Neural cell (in vitro differentiated cells): Measurements from ENCODE around the gene NLRP5. TPM values are rescaled to one million over a fixed set of nuclear protein-coding genes. Genes with fewer than 3 reads are reported as not detected.

Experiments
- H2AFZ ChIP-seq: fragments of 200-600, 300-800 bp; sonication (generic), shearing (Covaris generic); 2 replicates; pipeline ENCODE4 v1.6.0; 2014; ENCODE audit warnings: low read depth, mild to moderate bottlenecking, antibody characterized with exemption, low read length, moderate library complexity
- H3F3A ChIP-seq: fragments of 200-600 bp; shearing (Covaris generic); 2 replicates; pipeline ENCODE4 v1.6.1; 2016; ENCODE audit warnings: mild to moderate bottlenecking, moderate library complexity, mixed read lengths, antibody characterized with exemption, low read length; ENCODE audit not compliant: insufficient read depth, poor library complexity, severe bottlenecking
- H3K27ac ChIP-seq: fragments of 200-600, 300-800 bp; sonication (generic), shearing (Covaris generic); 2 replicates; pipeline ENCODE4 v1.5.1; 2014; ENCODE audit warnings: mild to moderate bottlenecking, low read length, moderate library complexity
- H3K27me3 ChIP-seq: fragments of 300-800, 200-600 bp; sonication (generic), shearing (Covaris generic); 2 replicates; pipeline ENCODE4 v1.6.0; 2014; ENCODE audit warnings: mild to moderate bottlenecking, low read depth, low read length, moderate library complexity; ENCODE audit not compliant: insufficient read depth
- H3K36me3 ChIP-seq: fragments of 300-800, 200-600 bp; sonication (generic), shearing (Covaris generic); 2 replicates; pipeline ENCODE4 v1.5.1; 2014; ENCODE audit warnings: mild to moderate bottlenecking, antibody characterized with exemption, low read length, moderate library complexity; ENCODE audit not compliant: insufficient read depth
- H3K4me2 ChIP-seq: fragments of 300-800, 200-600 bp; sonication (generic), shearing (Covaris generic); 2 replicates; pipeline ENCODE4 v1.6.0; 2014; ENCODE audit warnings: mild to moderate bottlenecking, low read length
- H3K4me3 ChIP-seq: fragments of 300-800, 200-600 bp; sonication (generic), shearing (Covaris generic); 2 replicates; pipeline ENCODE4 v1.5.1; 2014; ENCODE audit warnings: mild to moderate bottlenecking, low read length, moderate library complexity
- H3K79me2 ChIP-seq: fragments of 200-600 bp; shearing (Covaris generic); replicated peaks from 2 replicates; pipeline ENCODE4 v1.6.0; 2014; ENCODE audit warnings: mild to moderate bottlenecking, low read length, moderate library complexity; ENCODE audit not compliant: insufficient read depth
- H3K9ac ChIP-seq: fragments of 300-800, 200-600 bp; sonication (generic), shearing (Covaris generic); 2 replicates; pipeline ENCODE4 v1.6.1; 2016; ENCODE audit warnings: mild to moderate bottlenecking, low read length, mixed read lengths
- H3K9me2 ChIP-seq: fragments of 200-600 bp; shearing (Covaris generic); 2 replicates; pipeline ENCODE4 v1.6.1; 2016; ENCODE audit warnings: mild to moderate bottlenecking, low read length, mixed read lengths; ENCODE audit not compliant: insufficient read depth
- H3K9me3 ChIP-seq: fragments of 200-600, 300-800 bp; sonication (generic), shearing (Covaris generic); 2 replicates; pipeline ENCODE4 v1.6.1; 2016; ENCODE audit warnings: mild to moderate bottlenecking, mixed run types, low read length, moderate library complexity, mixed read lengths
- H4K20me1 ChIP-seq: fragments of 200-600 bp; shearing (Covaris generic); 2 replicates; pipeline ENCODE4 v1.6.1; 2016; ENCODE audit warnings: mild to moderate bottlenecking, mixed run types; ENCODE audit not compliant: insufficient read depth
- EP300 ChIP-seq: fragments of 450-650 bp; conservative IDR thresholded peaks from 2 replicates; pipeline ENCODE4 v1.6.1; 2014; ENCODE audit warnings: antibody characterized with exemption, mild to moderate bottlenecking, moderate library complexity; ENCODE audit not compliant: poor library complexity, severe bottlenecking
- EZH2 ChIP-seq: fragments of 200-600, 300-800 bp; shearing (Covaris generic), sonication (generic); IDR thresholded peaks from 2 replicates; pipeline ENCODE4 v1.6.1; 2014; ENCODE audit warnings: antibody characterized with exemption, low read length, borderline replicate concordance, mild to moderate bottlenecking; ENCODE audit not compliant: insufficient read depth, poor library complexity, severe bottlenecking
- MXI1 ChIP-seq: fragments of 450-650 bp; conservative IDR thresholded peaks from 2 replicates; pipeline ENCODE4 v1.6.1; 2014; ENCODE audit warnings: antibody characterized with exemption, mild to moderate bottlenecking; ENCODE audit not compliant: poor library complexity, severe bottlenecking
- POLR2AphosphoS5 ChIP-seq: IDR thresholded peaks from 2 replicates; pipeline ENCODE4 v1.6.1; 2012
- RAD21 ChIP-seq: fragments of 450-650 bp; conservative IDR thresholded peaks from 2 replicates; pipeline ENCODE4 v1.6.1; 2014; ENCODE audit warnings: antibody characterized with exemption, mild to moderate bottlenecking, moderate library complexity
- SMC3 ChIP-seq: fragments of 450-650 bp; conservative IDR thresholded peaks from 2 replicates; pipeline ENCODE4 v1.6.1; 2014; ENCODE audit warnings: antibody characterized with exemption, mild to moderate bottlenecking, moderate library complexity; ENCODE audit not compliant: poor library complexity
- TAF1 ChIP-seq: IDR thresholded peaks from 2 replicates; pipeline ENCODE4 v1.6.1; 2012; ENCODE audit warnings: low read depth
- polyA minus RNA-seq: library from RNA; depleted of rRNA, polyadenylated mRNA; stranded (reverse); fragments of >200 nt; gene quantifications from 2 replicates; pipeline ENCODE4 v1.2.3, GENCODE V29; 2014
- polyA plus RNA-seq: library from polyadenylated mRNA; depleted of rRNA; stranded (reverse); fragments of >200 nt; gene quantifications from 2 replicates; pipeline ENCODE4 v1.2.3, GENCODE V29; 2014
- TF ChIP-seq, protein P1 (sequence below): IDR thresholded peaks from 2 replicates; pipeline ENCODE4 v1.6.1; 2012; ENCODE audit warnings: borderline replicate concordance
- TF ChIP-seq, protein P2 (sequence below): fragments of 450-650 bp; IDR thresholded peaks from 2 replicates; pipeline ENCODE4 v1.5.1; 2014; ENCODE audit warnings: antibody characterized with exemption, mild to moderate bottlenecking, moderate library complexity; ENCODE audit not compliant: poor library complexity, severe bottlenecking

NLRP5 gene
- not detected in 2 replicates for polyA plus RNA-seq
- not detected in 2 replicates for polyA minus RNA-seq

DNA sequence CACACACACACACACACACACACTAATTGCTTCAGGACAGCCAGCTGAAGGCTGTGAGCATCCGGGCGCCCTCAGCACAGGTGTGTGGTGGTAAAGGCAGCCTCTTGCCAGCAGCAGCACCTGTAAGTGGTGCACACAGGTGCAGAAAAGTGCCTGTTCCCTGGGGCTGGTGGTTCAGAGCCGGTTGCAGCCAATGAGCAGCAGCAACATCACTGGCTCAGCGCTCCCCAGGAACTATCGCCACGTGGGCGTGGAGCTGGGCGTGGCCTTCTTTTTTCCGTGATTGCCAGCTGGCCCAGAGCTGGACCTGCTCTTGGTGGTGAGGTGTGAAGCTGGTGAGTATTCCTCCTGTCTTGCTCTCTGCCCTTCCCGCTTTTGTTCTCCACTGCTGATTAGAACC, at the start of gene NLRP5:
TSS of gene NLRP5 (plus strand) at position 289 of the 400 bp plus-strand sequence.
- Histone ChIP-seq H3K4me3 (no peak within 1 kb of the TSS), H3K27ac (no peak within 1 kb of the TSS), H3K9me2 (no peaks in the 10 kb centered on the region), H3K79me2 (no peaks in the 10 kb centered on the region), H3K9me3 (no peaks in the 10 kb centered on the region), H3K36me3 (no peaks in the 10 kb centered on the region), H2AFZ (no peak within 1 kb of the TSS), H4K20me1 (no peaks in the 10 kb centered on the region), H3K4me2 (no peak within 1 kb of the TSS), H3K27me3 (no peaks in the 10 kb centered on the region), H3F3A (no peaks in the 10 kb centered on the region), H3K9ac (no peak within 1 kb of the TSS)
- TF ChIP-seq, protein P1, sequence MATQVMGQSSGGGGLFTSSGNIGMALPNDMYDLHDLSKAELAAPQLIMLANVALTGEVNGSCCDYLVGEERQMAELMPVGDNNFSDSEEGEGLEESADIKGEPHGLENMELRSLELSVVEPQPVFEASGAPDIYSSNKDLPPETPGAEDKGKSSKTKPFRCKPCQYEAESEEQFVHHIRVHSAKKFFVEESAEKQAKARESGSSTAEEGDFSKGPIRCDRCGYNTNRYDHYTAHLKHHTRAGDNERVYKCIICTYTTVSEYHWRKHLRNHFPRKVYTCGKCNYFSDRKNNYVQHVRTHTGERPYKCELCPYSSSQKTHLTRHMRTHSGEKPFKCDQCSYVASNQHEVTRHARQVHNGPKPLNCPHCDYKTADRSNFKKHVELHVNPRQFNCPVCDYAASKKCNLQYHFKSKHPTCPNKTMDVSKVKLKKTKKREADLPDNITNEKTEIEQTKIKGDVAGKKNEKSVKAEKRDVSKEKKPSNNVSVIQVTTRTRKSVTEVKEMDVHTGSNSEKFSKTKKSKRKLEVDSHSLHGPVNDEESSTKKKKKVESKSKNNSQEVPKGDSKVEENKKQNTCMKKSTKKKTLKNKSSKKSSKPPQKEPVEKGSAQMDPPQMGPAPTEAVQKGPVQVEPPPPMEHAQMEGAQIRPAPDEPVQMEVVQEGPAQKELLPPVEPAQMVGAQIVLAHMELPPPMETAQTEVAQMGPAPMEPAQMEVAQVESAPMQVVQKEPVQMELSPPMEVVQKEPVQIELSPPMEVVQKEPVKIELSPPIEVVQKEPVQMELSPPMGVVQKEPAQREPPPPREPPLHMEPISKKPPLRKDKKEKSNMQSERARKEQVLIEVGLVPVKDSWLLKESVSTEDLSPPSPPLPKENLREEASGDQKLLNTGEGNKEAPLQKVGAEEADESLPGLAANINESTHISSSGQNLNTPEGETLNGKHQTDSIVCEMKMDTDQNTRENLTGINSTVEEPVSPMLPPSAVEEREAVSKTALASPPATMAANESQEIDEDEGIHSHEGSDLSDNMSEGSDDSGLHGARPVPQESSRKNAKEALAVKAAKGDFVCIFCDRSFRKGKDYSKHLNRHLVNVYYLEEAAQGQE: no peak
- TF ChIP-seq EZH2: no peak

DNA sequence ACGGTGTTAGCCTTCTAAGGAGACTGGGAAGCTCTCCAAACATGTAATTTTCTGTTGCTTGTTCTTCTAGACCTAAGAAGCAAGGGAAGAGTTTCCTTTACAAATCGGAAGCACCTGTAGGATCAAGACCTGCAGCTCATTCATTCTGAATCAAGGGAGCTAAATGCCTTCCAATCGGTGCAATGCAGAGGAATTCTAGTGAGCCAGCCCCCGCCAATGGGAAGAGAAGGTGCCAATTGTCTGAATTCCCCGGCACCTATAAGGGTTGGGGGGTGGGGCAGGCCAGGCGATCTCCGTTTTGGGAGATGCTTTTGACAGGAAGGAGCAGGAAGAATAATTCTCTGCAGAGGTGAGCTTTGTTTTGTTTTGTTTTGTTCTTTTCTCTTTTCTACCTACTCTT, 47.4 kb upstream of the NLRP5 start:
- peaks cover 5% of the 10 kb centered on the region for H3K9me3 ChIP-seq
- H3K9ac ChIP-seq: no peak overlapping the region
- no peak overlapping the region for H3K4me3 ChIP-seq
- no peak for TF ChIP-seq RAD21
- no peak for TF ChIP-seq SMC3
- TF ChIP-seq EP300: no peak
- TF ChIP-seq, protein P2, sequence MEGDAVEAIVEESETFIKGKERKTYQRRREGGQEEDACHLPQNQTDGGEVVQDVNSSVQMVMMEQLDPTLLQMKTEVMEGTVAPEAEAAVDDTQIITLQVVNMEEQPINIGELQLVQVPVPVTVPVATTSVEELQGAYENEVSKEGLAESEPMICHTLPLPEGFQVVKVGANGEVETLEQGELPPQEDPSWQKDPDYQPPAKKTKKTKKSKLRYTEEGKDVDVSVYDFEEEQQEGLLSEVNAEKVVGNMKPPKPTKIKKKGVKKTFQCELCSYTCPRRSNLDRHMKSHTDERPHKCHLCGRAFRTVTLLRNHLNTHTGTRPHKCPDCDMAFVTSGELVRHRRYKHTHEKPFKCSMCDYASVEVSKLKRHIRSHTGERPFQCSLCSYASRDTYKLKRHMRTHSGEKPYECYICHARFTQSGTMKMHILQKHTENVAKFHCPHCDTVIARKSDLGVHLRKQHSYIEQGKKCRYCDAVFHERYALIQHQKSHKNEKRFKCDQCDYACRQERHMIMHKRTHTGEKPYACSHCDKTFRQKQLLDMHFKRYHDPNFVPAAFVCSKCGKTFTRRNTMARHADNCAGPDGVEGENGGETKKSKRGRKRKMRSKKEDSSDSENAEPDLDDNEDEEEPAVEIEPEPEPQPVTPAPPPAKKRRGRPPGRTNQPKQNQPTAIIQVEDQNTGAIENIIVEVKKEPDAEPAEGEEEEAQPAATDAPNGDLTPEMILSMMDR: no peak
- no peaks in the 10 kb centered on the region for H4K20me1 ChIP-seq
- H3K27ac ChIP-seq: no peak overlapping the region
- H3K4me2 ChIP-seq: no peak overlapping the region
- H3K9me2 ChIP-seq: no peaks in the 10 kb centered on the region
- H3K79me2 ChIP-seq: no peaks in the 10 kb centered on the region
- no peaks in the 10 kb centered on the region for H3K27me3 ChIP-seq
- no peak overlapping the region for H2AFZ ChIP-seq
- no peaks in the 10 kb centered on the region for H3K36me3 ChIP-seq
- H3F3A ChIP-seq: no peaks in the 10 kb centered on the region

DNA sequence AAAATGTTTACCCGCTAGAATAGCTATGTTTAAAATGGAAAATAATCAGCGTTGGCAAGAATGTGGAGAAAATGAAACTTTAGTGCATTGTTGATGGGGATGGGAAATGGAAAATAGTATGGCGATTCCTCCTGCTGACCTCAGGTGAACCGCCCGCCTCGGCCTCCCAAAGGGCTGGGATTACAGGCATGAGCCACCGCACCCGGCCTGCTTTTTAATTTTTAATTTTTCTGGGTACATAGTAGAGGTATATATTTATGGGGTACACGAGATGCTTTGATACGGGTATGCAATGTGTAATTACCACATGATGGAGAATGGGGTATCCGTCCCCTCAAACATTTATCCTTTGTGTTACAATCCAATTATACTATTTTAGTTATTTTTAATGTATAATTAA, 46.3 kb upstream of the NLRP5 start:
- peaks cover 4% of the 10 kb centered on the region for H3K9me3 ChIP-seq
- H3K9me2 ChIP-seq: no peaks in the 10 kb centered on the region
- no peaks in the 10 kb centered on the region for H3K79me2 ChIP-seq
- no peak overlapping the region for H3K4me2 ChIP-seq
- H2AFZ ChIP-seq: no peak overlapping the region
- H3K4me3 ChIP-seq: no peak overlapping the region
- H3K27ac ChIP-seq: no peak overlapping the region
- no peaks in the 10 kb centered on the region for H3F3A ChIP-seq
- H3K9ac ChIP-seq: no peak overlapping the region
- H3K27me3 ChIP-seq: no peaks in the 10 kb centered on the region
- H4K20me1 ChIP-seq: no peaks in the 10 kb centered on the region
- no peak for TF ChIP-seq POLR2AphosphoS5
- TF ChIP-seq, protein P2: no peak
- TF ChIP-seq, protein P1: no peak
- no peak for TF ChIP-seq TAF1
- TF ChIP-seq EP300: no peak
- TF ChIP-seq EZH2: no peak
- no peak for TF ChIP-seq RAD21
- TF ChIP-seq MXI1: no peak
- no peak for TF ChIP-seq SMC3
- H3K36me3 ChIP-seq: no peaks in the 10 kb centered on the region
